H9 (cell line): ENCODE results near the gene KRTAP19-8. TPM values are rescaled to one million over a fixed set of nuclear protein-coding genes. Genes with fewer than 3 reads are reported as not detected.

Source experiments
- DNase-seq: peaks from one replicate; pipeline ENCODE4 v3.0.0-alpha.2; 2017
- H2AFZ ChIP-seq: one replicate; pipeline ENCODE4 v1.6.1; 2013; ENCODE audit warnings: mild to moderate bottlenecking, low read length, control low read depth, moderate library complexity
- H2AK5ac ChIP-seq: 2 replicates; pipeline ENCODE4 v1.6.1; 2013; ENCODE audit warnings: low read length, control low read depth, mixed read lengths; ENCODE audit not compliant: insufficient read length
- H2BK120ac ChIP-seq: one replicate; pipeline ENCODE4 v1.6.1; 2013; ENCODE audit warnings: low read depth, mild to moderate bottlenecking, low read length, control low read depth, inconsistent platforms; ENCODE audit not compliant: poor library complexity, severe bottlenecking
- H2BK12ac ChIP-seq: 2 replicates; pipeline ENCODE4 v1.6.1; 2013; ENCODE audit warnings: low read length, control low read depth, mixed read lengths, low read depth; ENCODE audit not compliant: insufficient read length
- H2BK15ac ChIP-seq: 2 replicates; pipeline ENCODE4 v1.6.1; 2013; ENCODE audit warnings: low read depth, low read length, control low read depth
- H2BK20ac ChIP-seq: one replicate; pipeline ENCODE4 v1.6.1; 2013; ENCODE audit warnings: low read depth, mild to moderate bottlenecking, low read length, control low read depth, inconsistent platforms; ENCODE audit not compliant: poor library complexity, severe bottlenecking
- H2BK5ac ChIP-seq: 2 replicates; pipeline ENCODE4 v1.6.1; 2013; ENCODE audit warnings: low read length, control low read depth, mixed read lengths; ENCODE audit not compliant: insufficient read length
- H3K14ac ChIP-seq: 2 replicates; pipeline ENCODE4 v1.6.1; 2013; ENCODE audit warnings: low read length, control low read depth; ENCODE audit not compliant: insufficient read depth
- H3K18ac ChIP-seq: 2 replicates; pipeline ENCODE4 v1.6.1; 2013; ENCODE audit warnings: low read depth, mild to moderate bottlenecking, mixed read lengths, low read length, control low read depth; ENCODE audit not compliant: insufficient read length
- H3K23ac ChIP-seq: 2 replicates; pipeline ENCODE4 v1.6.1; 2013; ENCODE audit warnings: low read length, control low read depth, mixed read lengths, low read depth; ENCODE audit not compliant: insufficient read length
- H3K23me2 ChIP-seq: 2 replicates; pipeline ENCODE4 v1.6.1; 2013; ENCODE audit warnings: low read depth, mild to moderate bottlenecking, mixed read lengths, low read length, control low read depth; ENCODE audit not compliant: insufficient read length, poor library complexity, severe bottlenecking
- H3K27ac ChIP-seq: 2 replicates; pipeline ENCODE4 v1.5.1; 2013; ENCODE audit warnings: low read length, control low read depth, mixed read lengths, low read depth; ENCODE audit not compliant: insufficient read length
- H3K27me3 ChIP-seq: 2 replicates; pipeline ENCODE4 v1.6.1; 2013; ENCODE audit warnings: low read length, control low read depth, inconsistent platforms; ENCODE audit not compliant: insufficient read depth
- H3K4ac ChIP-seq: 2 replicates; pipeline ENCODE4 v1.6.1; 2013; ENCODE audit warnings: low read depth, mild to moderate bottlenecking, control low read depth, inconsistent platforms, low read length, moderate library complexity
- H3K4me1 ChIP-seq: 2 replicates; pipeline ENCODE4 v1.6.1; 2013; ENCODE audit warnings: low read length, control low read depth, inconsistent platforms; ENCODE audit not compliant: insufficient read depth
- H3K4me2 ChIP-seq: 2 replicates; pipeline ENCODE4 v1.6.1; 2013; ENCODE audit warnings: low read length, control low read depth, mixed read lengths; ENCODE audit not compliant: insufficient read length, insufficient read depth
- H3K56ac ChIP-seq: 2 replicates; pipeline ENCODE4 v1.6.1; 2013; ENCODE audit warnings: low read depth, mild to moderate bottlenecking, mixed read lengths, low read length, control low read depth; ENCODE audit not compliant: insufficient read length
- H3K79me1 ChIP-seq: 2 replicates; pipeline ENCODE4 v1.6.1; 2013; ENCODE audit warnings: low read depth, mild to moderate bottlenecking, moderate library complexity, low read length, control low read depth, inconsistent platforms; ENCODE audit not compliant: insufficient read depth, poor library complexity, severe bottlenecking
- H3K79me2 ChIP-seq: 2 replicates; pipeline ENCODE4 v1.6.1; 2013; ENCODE audit warnings: low read length, control low read depth, inconsistent platforms; ENCODE audit not compliant: insufficient read depth
- H3K9ac ChIP-seq: 2 replicates; pipeline ENCODE4 v1.6.1; 2013; ENCODE audit warnings: low read length, control low read depth, mixed read lengths; ENCODE audit not compliant: insufficient read length; ENCODE audit errors: extremely low read depth
- H3K9me3 ChIP-seq: one replicate; pipeline ENCODE4 v1.6.1; 2013; ENCODE audit warnings: low read depth, low read length, inconsistent platforms; ENCODE audit not compliant: control insufficient read depth
- H3T11ph ChIP-seq: one replicate; pipeline ENCODE4 v1.6.1; 2013; ENCODE audit warnings: mild to moderate bottlenecking, low read length, control low read depth, inconsistent platforms
- H4K20me1 ChIP-seq: one replicate; pipeline ENCODE4 v1.6.1; 2013; ENCODE audit not compliant: control insufficient read depth, insufficient read length, insufficient read depth
- H4K5ac ChIP-seq: 2 replicates; pipeline ENCODE4 v1.6.1; 2013; ENCODE audit warnings: low read depth, mild to moderate bottlenecking, mixed read lengths, low read length, control low read depth; ENCODE audit not compliant: insufficient read length
- H4K8ac ChIP-seq: replicated peaks from 2 replicates; pipeline ENCODE4 v1.6.1; 2013; ENCODE audit warnings: low read length, control low read depth, mixed read lengths, low read depth; ENCODE audit not compliant: insufficient read length
- H4K91ac ChIP-seq: 2 replicates; pipeline ENCODE4 v1.6.1; 2013; ENCODE audit warnings: low read depth, mild to moderate bottlenecking, moderate library complexity, mixed read lengths, low read length, control low read depth; ENCODE audit not compliant: insufficient read length
- H3K27ac Mint-ChIP-seq, 3 experiments: 2 replicates in 2 of 3; 3 replicates in 1 of 3; pipeline ENCODE4 v1.8.0; 2020 to 2021; ENCODE audit warnings: mixed read lengths in 3 of 3, mild to moderate bottlenecking in 1 of 3, moderate library complexity in 1 of 3
- H3K27me3 Mint-ChIP-seq: 2 replicates; pipeline ENCODE4 v1.8.0; 2021; ENCODE audit warnings: low read depth, mild to moderate bottlenecking, moderate library complexity, mixed read lengths
- H3K36me3 Mint-ChIP-seq, 3 experiments: 2 replicates in 2 of 3; 3 replicates in 1 of 3; pipeline ENCODE4 v1.8.0; 2020 to 2021; ENCODE audit warnings: low read depth in 3 of 3, mixed read lengths in 3 of 3; ENCODE audit not compliant: insufficient read depth in 1 of 3
- H3K4me1 Mint-ChIP-seq, 2 experiments: 2 replicates each; pipeline ENCODE4 v1.8.0; 2020; ENCODE audit warnings: mixed read lengths in 2 of 2
- H3K4me3 Mint-ChIP-seq, 2 experiments: 2 replicates in 1 of 2; 3 replicates in 1 of 2; pipeline ENCODE4 v1.8.0; 2020 to 2021; ENCODE audit warnings: mild to moderate bottlenecking in 2 of 2, mixed read lengths in 2 of 2, moderate library complexity in 1 of 2
- H3K9me3 Mint-ChIP-seq, 2 experiments: 2 replicates in 1 of 2; 3 replicates in 1 of 2; pipeline ENCODE4 v1.8.0; 2020; ENCODE audit warnings: mild to moderate bottlenecking in 2 of 2, mixed read lengths in 2 of 2, moderate library complexity in 1 of 2
- CTCF ChIP-seq: fragments of 200-600 bp; sonication (generic); conservative IDR thresholded peaks from 3 replicates; pipeline ENCODE4 v1.8.0; 2021; ENCODE audit warnings: antibody characterized with exemption, mild to moderate bottlenecking
- WGBS: extraction: QIAGEN DNeasy Blood & Tissue Kit; methylation state at CpG from one replicate; pipeline ENCODE4 v1.1.7; 2013; ENCODE audit warnings: missing lambda C conversion rate, low lambda C conversion rate, mixed read lengths; ENCODE audit not compliant: insufficient read length; ENCODE audit errors: extremely low coverage; 5-methylcytosine and 5-hydroxymethylcytosine counted together
- total RNA-seq: library from RNA; stranded (reverse); gene quantifications from 2 replicates; pipeline ENCODE4 v1.2.1, GENCODE V29; 2021

The KRTAP19-8 gene
- total RNA-seq, 1 experiment from 2014 or later = not detected

GRCh38 chr21:31072533-31072932, 34.3 kb upstream of the KRTAP19-8 start:
- Mint-ChIP-seq H3K4me1 (peaks cover 0 to 3% of the 10 kb centered on the region in 2 experiments; a peak in 2 of 4 replicates), H3K4me3 (no peak overlapping the region), H3K27me3 (no peaks in the 10 kb centered on the region), H3K36me3 (no peaks in the 10 kb centered on the region; a peak in 1 of 7 replicates), H3K9me3 (peaks cover 0 to 4% of the 10 kb centered on the region in 2 experiments; a peak in 2 of 5 replicates), H3K27ac (peak overlapping the region in 1 of 3 experiments; percentile 61; a peak in 1 of 7 replicates)
- Histone ChIP-seq H3K79me2 (no peaks in the 10 kb centered on the region), H3K27me3 (no peaks in the 10 kb centered on the region), H2BK5ac (no peak overlapping the region), H4K8ac (no peak overlapping the region), H3K18ac (no peak overlapping the region), H3K14ac (no peak overlapping the region), H3K9ac (no peak overlapping the region), H2AFZ (no peak overlapping the region), H4K20me1 (no peaks in the 10 kb centered on the region), H2AK5ac (no peak overlapping the region), H3K4me1 (no peaks in the 10 kb centered on the region), H4K91ac (no peak overlapping the region), H4K5ac (no peak overlapping the region), H3K4ac (no peak overlapping the region), H3T11ph (no peak overlapping the region), H2BK120ac (no peak overlapping the region), H3K4me2 (no peak overlapping the region), H2BK20ac (no peak overlapping the region), H3K9me3 (no peaks in the 10 kb centered on the region), H2BK15ac (no peak overlapping the region), H2BK12ac (no peak overlapping the region), H3K23me2 (no peaks in the 10 kb centered on the region), H3K79me1 (no peaks in the 10 kb centered on the region), H3K27ac (no peak overlapping the region), H3K56ac (no peak overlapping the region), H3K23ac (no peak overlapping the region)
- DNase-seq = no peak
- WGBS = no CpG with 5 or more reads among the region's 4 CpGs
- no peak for TF ChIP-seq CTCF
